ENCODE measurements around the gene OGFOD3.

DNA sequence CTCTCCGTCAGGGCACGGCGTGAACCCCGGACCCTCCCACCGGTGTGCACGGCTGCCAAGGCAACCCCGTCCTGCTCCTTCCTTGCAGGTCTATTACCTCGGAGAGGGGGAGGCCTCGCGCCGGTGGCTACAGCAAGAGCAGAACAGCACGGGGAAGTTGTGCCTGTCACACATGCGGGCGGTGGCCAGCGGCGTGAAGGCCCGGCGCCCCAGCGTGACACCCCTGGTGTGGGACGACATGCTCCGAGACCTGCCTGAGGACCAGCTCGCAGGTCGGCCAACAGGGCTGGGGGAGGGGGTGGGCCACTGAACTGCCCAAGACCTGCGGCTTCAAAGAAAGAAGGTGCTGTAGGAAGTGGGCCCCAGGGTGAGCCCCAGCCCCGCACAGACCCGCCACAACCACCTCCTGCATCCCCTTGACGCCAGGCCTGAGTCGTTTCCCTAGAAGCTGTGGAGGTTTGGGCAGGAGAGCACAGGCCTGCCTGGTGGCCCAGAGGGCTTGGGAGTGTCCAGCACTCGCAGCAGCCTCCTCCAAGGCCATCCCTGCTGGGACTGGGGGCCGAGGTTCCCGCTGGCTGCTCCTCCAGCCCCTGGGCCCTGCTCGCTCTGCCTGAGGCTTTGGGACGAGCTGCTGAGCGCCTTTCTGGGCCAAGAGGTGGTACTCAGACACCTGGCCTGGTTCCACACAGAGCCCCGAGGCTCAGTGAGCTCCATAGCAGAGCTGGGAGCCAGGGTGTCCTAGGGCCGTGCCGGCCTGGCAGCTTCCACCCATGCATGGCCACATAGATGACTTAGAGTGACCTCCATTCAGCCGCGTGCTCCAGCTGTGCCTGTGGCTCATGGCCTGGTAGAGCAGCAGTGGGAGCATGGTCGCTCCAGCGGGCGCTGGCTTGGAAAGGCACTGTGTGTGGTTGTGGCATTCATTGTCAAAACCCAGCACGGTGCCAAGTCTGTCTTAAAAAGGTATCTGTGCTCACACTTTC, 17.5 kb upstream of the OGFOD3 start:
- no peak for TF ChIP-seq CTCF (conservative IDR thresholded peaks at IDR 0.05)
- TF ChIP-seq EZH2 (IDR thresholded peaks at IDR 0.05; ENCODE audit: low read depth): no peak

All from PC-9 (cell line).